Right kidney (tissue), 1 donor: Measurements from ENCODE around the gene SLC6A16.
"Not testable (repeated sequence)": the region's sequence is repeated elsewhere in the genome, so short reads cannot be mapped to it uniquely, and the experiment has no call there.

Source experiments
- DNase-seq: peaks from one replicate; pipeline ENCODE4 v3.0.0-alpha.2; 2016

Gene SLC6A16

DNA sequence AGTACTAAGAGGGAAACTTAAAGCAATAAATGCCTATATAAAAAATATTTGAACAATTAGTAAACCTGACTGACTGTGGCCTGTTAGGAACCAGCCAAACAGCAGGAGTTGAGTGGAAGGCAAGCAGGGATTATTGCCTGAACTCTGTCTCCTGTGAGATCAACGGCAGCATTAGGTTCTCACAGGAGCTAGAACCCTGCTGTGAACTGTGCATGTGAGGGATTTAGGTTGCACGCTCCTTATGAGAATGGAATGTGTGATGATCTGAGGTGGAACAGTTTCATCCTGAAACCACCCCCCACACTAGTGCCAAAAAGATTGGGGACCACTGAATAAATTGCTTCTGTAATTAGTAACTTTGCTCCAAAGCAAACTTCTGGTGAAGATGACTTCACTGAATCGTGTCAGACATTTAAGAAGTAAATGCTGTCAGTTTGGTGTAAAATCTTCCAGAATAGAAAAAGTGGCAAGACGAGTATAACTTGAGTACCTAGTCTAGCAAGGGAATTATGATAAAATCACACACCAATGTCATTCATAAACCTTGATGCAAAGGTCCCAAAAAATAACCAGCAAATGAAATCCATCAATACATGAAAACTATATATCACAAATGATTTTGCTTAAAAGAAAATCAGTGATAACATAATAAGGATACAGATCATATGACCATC, 53.8 kb downstream of the SLC6A16 start:
- no peak for DNase-seq

DNA sequence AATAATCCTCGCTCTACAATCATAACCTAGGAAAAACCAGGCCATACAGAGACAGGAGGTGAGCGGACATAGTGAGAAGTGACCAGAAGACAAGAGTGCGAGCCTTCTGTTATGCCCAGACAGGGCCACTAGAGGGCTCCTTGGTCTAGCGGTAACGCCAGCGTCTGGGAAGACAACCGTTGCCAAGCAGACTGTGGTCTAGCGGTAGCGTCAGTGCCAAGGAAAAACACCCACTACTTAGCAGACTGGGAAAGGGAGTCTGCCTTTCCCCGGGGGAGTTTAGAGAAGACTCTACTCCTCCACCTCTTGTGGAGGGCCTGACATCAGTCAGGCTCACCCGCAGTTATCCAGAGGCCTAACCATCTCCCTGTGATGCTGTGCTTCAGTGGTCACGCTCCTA, 58.6 kb downstream of the SLC6A16 start:
- not testable (repeated sequence) for DNase-seq

DNA sequence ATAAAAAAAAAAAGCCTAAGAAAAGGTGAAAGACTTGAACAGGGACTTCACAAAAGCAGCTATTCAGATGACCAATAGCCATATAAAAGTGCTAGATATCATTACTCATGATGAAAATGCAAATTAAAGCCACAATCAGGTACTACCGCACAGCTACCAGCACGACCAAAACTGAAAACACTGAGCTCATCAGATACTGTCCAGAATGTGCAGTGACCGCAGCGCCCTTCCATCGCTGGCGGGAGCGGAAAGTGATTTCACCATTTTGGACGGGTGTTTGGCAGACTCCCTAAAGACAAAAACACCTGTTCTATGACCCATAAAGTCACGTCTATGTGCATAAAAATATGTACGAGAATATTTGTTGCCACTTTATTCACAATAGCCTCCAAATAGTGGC, 60.7 kb downstream of the SLC6A16 start:
- no peak for DNase-seq

- DNase-seq = no peak
Observed at GRCh38 chr19:49261602-49262001, 63.4 kb downstream of the SLC6A16 start.

DNA sequence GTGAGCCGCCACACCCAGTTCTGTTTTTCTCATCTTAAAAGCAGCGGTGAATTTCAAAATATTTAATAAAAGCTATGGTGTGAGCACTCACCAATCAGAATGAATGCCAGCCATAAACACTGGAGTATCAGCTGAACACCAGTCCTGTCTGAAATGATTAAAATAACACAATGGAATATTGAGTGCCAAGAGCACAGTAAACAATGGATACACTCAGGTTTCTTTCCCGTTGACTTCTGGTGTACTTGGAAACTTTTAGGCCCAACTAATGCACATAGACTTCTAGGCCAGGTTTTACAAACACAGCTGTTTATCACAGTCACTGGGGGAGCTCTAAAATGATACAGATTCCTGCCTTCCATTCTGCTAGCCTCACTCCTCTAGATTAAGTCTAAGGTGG, 68.3 kb downstream of the SLC6A16 start:
- no peak for DNase-seq

DNA sequence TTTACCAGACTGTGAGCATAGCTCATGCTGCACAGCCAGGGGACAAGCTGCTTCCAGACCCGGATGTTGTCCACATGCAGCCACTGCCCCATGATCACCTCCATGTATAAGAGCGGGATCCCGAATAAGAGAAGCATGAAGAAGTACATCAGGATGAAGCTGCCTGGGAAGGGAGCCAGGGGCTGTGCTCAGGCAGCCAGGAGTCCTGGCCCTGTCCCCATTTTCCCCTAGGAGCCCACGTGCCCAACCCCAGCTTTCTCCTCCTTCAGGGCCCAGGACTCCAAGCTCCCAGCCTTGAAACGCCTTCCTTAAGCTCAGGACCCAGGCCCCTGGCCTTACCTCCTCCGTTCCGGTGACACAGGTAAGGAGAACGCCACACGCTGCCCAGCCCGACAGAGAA, 69.3 kb downstream of the SLC6A16 start:
- DNase-seq = no peak

DNA sequence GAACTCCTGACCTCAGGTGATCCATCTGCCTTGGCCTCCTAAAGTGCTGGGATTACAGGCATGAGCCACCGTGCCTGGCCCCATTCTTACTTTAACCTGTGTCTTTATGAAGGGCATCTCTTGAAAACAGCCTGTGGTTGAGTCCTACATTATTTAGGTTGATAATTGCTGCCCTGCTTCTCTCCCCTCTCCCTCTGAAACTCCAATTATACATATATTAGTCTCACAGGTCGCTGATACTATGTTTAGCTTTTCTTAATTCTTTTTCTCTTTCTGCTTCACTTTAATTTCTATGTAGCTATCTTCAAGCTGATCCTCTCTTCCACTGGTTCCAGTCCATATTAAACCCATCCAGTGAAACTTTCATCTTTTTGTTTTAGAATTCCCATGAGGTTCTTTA, 75.1 kb downstream of the SLC6A16 start:
- no peak for DNase-seq

GRCh38 chr19:49247676-49248075, 77.3 kb downstream of the SLC6A16 start:
- no peak for DNase-seq

DNA sequence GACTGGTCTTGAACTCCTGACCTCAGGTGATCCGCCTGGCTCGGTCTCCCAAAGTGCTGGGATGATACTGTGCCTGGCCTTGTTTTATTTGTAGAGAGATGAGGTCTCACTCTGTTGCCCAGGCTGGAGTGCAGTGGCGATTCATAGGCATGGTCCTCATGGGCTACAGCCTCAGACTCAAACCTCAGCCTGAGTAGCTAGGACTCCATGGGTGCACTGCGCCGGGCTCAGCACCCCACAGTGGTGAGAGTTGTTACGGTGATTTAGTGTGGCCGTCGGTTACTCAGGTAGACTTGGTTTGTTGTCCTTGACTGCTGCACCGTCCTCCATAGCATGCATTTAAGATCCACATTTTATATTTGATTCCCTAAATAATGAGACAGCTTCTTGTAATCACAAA, 80.7 kb downstream of the SLC6A16 start:
- no peak for DNase-seq

- DNase-seq = no peak
Observed at GRCh38 chr19:49243726-49244125, 81.3 kb downstream of the SLC6A16 start.

GRCh38 chr19:49243129-49243528, 81.9 kb downstream of the SLC6A16 start:
- DNase-seq = no peak

DNA sequence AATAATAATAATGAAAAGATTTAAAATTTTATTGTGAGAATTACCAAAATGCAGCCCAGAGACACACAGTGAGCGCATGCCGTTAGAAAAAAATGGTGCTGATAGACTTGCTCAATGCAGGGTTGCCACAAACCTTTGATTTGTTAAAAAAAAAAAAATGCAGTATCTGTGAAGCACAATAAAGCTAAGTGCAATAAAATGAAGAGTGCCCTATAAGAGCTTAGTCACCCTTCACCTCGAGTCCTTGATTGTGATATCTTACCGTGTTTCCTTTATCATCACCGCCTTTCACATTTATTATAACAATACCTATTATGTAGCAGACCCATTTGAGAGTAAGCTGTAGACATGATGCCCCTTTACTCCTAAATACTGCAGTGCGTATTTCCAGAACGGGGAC, 83.2 kb downstream of the SLC6A16 start:
- no peak for DNase-seq
